ENCODE data around the gene SEMA6D. TPM values are rescaled to one million over a fixed set of nuclear protein-coding genes. Genes with fewer than 3 reads are reported as not detected.

The SEMA6D gene
- total RNA-seq, 1 donor from 2014 or later, result 12.4 TPM

DNA sequence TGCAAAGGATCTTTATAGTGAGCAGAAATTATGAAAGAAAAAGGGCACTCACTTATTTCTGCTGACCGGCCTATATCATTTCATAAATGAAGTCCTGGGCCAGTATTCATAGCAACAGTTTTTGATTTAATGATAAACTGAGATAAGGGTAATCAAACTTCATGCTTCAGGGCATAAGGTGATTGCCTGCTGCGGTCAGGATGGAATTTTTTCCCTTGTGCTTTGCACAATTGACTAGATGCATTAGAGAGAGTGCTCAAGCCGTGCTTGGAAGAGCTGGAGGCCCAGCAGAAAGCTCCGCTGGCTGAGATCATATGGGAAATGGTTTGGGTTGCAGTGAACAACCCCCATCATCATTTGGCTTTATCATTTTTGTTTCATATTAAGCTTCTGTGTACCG lies 10.4 kb downstream of the SEMA6D start:
- Histone ChIP-seq H3K4me3 (no peak overlapping the region), H3K27ac (replicated peaks) (peak overlapping the region; percentile 90), H3K9me3 (replicated peaks) (no peaks in the 10 kb centered on the region), H3K27me3 (ENCODE audit: low read depth) (no peaks in the 10 kb centered on the region), H3K36me3 (no peaks in the 10 kb centered on the region), H3K4me1 (peaks cover 94% of the 10 kb centered on the region)
- intact Hi-C loops (cut with micrococcal nuclease), result no loop called here
- TF ChIP-seq, protein P1, sequence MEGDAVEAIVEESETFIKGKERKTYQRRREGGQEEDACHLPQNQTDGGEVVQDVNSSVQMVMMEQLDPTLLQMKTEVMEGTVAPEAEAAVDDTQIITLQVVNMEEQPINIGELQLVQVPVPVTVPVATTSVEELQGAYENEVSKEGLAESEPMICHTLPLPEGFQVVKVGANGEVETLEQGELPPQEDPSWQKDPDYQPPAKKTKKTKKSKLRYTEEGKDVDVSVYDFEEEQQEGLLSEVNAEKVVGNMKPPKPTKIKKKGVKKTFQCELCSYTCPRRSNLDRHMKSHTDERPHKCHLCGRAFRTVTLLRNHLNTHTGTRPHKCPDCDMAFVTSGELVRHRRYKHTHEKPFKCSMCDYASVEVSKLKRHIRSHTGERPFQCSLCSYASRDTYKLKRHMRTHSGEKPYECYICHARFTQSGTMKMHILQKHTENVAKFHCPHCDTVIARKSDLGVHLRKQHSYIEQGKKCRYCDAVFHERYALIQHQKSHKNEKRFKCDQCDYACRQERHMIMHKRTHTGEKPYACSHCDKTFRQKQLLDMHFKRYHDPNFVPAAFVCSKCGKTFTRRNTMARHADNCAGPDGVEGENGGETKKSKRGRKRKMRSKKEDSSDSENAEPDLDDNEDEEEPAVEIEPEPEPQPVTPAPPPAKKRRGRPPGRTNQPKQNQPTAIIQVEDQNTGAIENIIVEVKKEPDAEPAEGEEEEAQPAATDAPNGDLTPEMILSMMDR (IDR thresholded peaks at IDR 0.05; ENCODE audit: borderline replicate concordance), result no peak
- DNase-seq, result no peak

DNA sequence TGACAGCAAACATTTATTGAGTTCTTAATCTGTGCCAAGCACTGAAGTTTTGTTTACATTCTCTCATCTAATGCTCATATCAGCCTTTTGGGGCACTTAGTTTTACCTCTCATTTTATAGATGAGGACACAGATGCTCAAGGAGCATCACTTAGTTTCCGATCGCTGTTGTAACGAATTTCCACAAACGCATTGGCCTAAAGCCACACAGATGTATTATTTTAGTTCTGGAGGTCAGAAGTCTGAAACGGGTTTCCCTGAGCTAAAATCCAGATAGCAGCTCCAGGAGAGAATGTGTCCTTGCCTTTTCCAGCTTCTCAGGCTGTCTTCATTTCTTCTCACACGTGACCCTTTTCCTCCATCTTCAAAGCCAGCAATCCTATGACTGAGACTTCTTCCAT lies 11.1 kb downstream of the SEMA6D start:
- Histone ChIP-seq H3K9me3 (replicated peaks) (no peaks in the 10 kb centered on the region), H3K27me3 (ENCODE audit: low read depth) (no peaks in the 10 kb centered on the region), H3K36me3 (no peaks in the 10 kb centered on the region), H3K4me1 (peaks cover 92% of the 10 kb centered on the region), H3K27ac (replicated peaks) (peak overlapping the region; percentile 90), H3K4me3 (no peak overlapping the region)
- intact Hi-C loops (cut with micrococcal nuclease), result no loop called here
- no peak for DNase-seq
- TF ChIP-seq, protein P1 (IDR thresholded peaks at IDR 0.05; ENCODE audit: borderline replicate concordance), result no peak

DNA sequence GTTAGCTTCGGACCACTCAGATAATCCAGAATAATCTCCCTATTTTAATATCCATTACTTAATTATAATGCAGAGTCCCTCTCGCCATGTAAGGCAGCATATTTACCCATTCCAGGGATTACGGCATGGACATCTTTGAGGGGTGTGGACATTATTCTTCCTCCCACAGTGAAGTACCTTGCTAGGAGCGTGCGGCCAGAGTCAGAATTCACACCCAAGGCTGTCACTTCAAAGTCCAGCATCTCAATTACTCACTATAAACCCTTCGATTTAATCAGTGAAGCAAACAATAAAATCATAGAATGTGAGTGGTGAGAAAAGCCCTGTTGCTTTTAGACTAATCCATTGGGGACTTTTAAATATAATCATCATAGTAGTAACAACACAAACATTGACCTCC lies 11.6 kb downstream of the SEMA6D start:
- H3K9me3 ChIP-seq (replicated peaks), result no peaks in the 10 kb centered on the region
- H3K4me3 ChIP-seq, result no peak overlapping the region
- intact Hi-C loops (cut with micrococcal nuclease), result no loop called here
- H3K27me3 ChIP-seq (ENCODE audit: low read depth), result no peaks in the 10 kb centered on the region
- peak overlapping the region; percentile 90 for H3K27ac ChIP-seq (replicated peaks)
- H3K36me3 ChIP-seq, result no peaks in the 10 kb centered on the region
- TF ChIP-seq, protein P1 (IDR thresholded peaks at IDR 0.05; ENCODE audit: borderline replicate concordance), result no peak
- peaks cover 92% of the 10 kb centered on the region for H3K4me1 ChIP-seq
- DNase-seq, result no peak

DNA sequence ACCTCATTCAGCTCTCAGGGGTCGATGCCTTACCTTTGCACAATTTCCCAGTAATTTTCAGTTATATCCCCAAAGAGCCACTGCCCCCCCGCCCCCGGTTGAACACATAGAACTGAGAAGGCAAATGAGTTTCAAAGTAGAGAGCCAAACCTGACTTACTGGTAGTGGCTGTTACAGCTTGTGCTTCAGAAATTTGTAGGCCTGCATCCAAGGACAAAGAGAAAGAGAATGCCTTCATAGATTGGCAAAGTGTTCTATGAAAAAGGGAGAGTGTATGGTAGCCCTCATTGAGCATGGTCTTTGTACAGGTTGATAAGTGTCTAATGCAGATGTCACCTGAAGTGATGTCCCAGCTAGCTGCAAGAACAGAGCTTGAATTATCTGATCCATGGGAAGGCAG lies 13.9 kb downstream of the SEMA6D start:
- H3K4me3 ChIP-seq, result no peak overlapping the region
- intact Hi-C loops (cut with micrococcal nuclease), result loop anchor here (10.0 kb wide), 1 partner anchor 64 kb away; no protein-coding TSS in a partner anchor
- peaks cover 85% of the 10 kb centered on the region for H3K4me1 ChIP-seq
- peak overlapping the region; percentile 90 for H3K27ac ChIP-seq (replicated peaks)
- no peak for DNase-seq
- no peaks in the 10 kb centered on the region for H3K9me3 ChIP-seq (replicated peaks)
- TF ChIP-seq, protein P1 (IDR thresholded peaks at IDR 0.05; ENCODE audit: borderline replicate concordance), result no peak
- H3K27me3 ChIP-seq (ENCODE audit: low read depth), result no peaks in the 10 kb centered on the region
- H3K36me3 ChIP-seq, result no peaks in the 10 kb centered on the region

DNA sequence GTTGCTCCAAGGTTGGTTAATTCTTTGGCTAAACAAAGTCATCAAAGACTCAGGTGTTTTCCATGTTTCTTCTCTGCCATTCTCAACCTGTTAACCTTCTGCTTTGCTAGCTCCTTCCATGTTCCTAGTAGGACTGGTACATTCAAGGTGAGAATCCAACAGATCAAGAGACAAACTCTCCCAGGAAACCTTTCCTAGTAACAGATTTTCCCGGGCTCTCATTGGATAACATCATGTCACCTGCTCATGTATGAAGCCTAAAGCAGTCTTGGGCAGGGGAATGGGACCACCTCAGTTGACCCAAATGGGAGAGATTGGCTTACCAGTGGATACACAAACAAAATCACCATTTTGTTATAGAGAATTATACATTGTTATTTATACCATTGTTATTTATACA lies 14.9 kb downstream of the SEMA6D start:
- no peaks in the 10 kb centered on the region for H3K27me3 ChIP-seq (ENCODE audit: low read depth)
- TF ChIP-seq, protein P1 (IDR thresholded peaks at IDR 0.05; ENCODE audit: borderline replicate concordance), result no peak
- no peak overlapping the region for H3K4me3 ChIP-seq
- peak overlapping the region; percentile 90 for H3K27ac ChIP-seq (replicated peaks)
- no peak for DNase-seq
- no peaks in the 10 kb centered on the region for H3K36me3 ChIP-seq
- intact Hi-C loops (cut with micrococcal nuclease), result loop anchor here (10.0 kb wide), 1 partner anchor 63 kb away; no protein-coding TSS in a partner anchor
- peaks cover 86% of the 10 kb centered on the region for H3K4me1 ChIP-seq
- no peaks in the 10 kb centered on the region for H3K9me3 ChIP-seq (replicated peaks)
